Stimulated activated CD4-positive, alpha-beta T cell treated with anti-CD3 and anti-CD28 coated beads, Interleukin-15, amount 100 ng/mL, for 48 hours (primary cell): ENCODE data around the gene CRYGN.

Experiments used
- DNase-seq, 2 donors: peaks; one replicate each; pipeline ENCODE4 v3.0.0-alpha.2; 2020; ENCODE audit warnings: low read depth in 2 of 2

CRYGN gene

GRCh38 chr7:151406886-151407583 lies 32.9 kb downstream of the CRYGN start:
- DNase-seq, result no peak

DNA sequence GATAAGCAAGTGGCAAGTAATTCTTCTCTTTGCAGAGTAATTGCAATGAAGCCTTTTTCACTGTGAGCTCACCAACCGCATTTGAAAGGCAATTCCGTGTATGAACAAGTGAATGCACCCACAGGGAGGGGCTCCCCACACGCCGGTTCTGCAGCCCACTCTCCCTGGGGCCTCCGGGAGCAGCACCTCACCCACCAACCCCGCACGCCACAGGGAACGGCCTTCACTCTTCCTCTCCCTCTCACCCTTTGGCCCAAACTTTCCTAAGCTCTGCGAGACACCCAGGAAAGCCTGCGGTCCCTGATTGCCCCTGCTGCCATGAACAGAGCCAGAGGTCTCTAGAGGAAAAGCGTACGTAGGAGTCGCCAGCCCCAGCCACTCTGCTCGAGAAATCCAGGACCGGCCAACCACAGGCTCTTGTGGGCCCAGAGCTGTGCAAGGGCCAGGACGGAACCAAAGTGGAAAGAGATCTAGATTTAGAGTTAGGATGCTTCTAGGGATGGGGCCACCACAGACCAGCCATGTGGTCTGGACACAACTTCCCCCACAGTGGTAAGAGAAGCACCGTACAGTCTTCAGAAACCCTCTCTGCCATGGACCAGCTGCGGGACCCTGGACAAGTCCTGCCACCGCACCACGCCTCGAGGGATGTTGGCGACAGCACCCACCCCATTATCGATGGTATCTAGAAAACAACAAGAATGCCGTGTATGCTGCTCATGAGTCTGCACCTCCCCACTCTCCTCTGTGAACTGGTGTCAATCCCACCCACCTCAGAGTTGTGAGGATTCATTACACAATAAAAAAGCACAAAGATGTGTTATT lies 33.7 kb downstream of the CRYGN start:
- no peak for DNase-seq

DNA sequence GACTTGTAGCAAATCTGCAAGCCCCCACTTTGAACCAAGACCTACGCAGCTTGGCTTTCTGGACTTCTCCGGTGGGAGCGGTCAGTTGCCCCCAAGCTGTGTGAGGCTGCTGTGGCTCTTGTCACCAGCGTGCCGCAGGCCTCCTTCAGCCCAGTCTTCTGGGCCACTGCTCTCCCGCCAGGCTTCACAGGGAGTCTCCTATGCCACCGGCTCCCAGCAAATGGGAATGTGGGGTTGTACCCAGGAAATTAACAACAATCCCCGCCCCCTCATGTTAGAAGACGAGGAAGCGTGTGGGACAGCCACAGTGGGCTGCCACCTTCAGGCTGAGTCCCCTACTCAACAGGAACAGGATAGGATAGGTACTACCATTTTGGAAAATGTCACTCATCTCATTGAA lies 34.4 kb downstream of the CRYGN start:
- no peak for DNase-seq

DNA sequence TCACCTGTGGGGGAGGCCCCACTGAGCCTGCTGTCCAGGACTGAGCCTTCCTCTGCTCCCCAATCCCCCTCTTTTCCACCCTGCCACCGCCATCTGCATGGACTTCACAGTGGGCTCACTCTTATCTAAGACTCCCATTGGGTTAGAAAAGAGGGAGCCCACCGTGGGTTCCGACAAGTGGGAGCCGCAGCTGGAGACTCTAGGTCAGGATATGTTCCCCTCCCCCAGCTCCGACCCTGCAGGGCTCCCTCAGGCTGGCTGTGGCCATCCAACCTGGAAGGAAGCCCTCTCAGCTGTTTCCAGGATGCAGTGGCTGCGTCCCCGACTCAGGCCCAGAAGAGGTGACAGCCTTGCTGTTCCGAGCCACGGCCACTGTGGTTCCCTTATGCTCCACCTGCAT lies 34.9 kb downstream of the CRYGN start:
- no peak for DNase-seq

DNA sequence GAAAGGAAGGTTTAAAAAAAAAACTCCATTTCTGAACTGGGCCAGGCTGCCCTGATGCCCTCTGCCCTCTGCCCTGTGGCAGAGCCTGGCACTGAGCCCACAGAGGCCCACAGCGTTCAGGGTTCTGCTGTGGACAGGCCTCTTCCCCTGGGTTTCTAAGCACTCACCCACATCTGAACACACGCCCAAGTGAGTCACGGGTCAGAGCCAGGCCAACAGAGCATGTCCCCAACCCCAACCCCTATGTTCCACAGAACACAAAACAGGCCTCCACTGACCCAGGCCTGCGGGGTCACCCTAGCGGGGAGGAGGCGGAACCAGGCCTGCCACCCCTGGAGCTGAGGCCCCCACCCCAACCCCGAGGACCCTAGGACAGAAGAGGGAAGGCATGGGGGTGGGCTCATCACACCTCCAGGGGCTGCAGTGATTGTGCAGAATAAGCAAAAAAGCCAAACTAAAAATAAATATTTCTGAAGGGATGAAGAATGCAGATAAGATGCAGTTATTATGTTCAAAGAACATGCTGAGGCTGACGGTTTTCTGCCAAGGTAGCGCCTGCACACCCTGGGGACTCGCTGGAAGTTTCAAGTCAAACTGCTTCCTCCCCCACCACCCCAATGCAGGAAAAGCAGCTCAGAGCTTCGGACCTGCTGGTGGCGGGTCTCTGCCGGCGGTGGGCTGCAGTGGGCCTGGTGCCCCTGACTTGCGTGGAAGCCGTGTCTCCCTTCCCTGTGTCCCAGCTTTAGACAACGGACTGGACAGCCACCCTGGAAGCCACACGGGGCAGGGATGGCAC lies 35.5 kb downstream of the CRYGN start:
- no peak for DNase-seq

- no peak for DNase-seq
Observed at GRCh38 chr7:151403764-151404163, 36.2 kb downstream of the CRYGN start.

DNA sequence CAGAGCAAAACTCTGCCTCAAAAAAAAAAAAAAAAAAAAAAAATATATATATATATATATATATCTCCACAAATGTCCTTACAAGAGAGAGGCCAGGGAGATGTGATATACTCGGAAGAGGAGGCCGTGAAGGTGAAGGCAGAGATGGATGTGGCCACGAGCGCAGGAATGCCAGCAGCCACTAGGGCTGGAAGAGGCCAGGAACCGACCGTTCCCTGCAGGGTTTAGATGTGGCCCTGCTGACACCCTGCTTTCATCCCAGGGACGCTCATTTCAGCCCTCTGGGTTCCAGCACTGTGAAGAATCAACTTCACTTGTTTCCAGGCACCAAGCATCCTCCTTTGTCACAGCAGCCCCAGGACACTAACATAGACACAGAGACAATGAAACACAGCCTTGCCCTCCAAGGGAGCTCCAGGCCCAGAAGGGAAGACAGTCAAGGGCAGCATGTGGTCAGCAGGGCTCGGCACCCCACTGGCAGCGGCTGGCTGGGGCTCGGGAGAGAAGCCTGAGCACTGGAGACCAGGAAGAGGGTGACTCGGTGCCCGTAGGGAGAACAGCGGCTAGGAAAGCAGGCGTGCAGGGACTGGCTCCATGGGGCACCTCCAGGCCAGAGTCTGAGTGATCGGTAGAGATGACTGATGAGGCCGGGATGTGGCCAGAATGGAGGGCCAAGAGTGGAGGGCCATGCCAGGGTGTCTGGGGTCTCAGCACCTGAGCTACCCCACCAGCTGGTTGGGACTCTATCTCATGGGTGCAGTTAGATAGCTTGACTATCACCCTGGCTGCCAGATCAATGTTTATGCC lies 37.7 kb downstream of the CRYGN start:
- no peak for DNase-seq

GRCh38 chr7:151400626-151401315 lies 39.2 kb downstream of the CRYGN start:
- DNase-seq, result no peak

- DNase-seq, result no peak
Observed at GRCh38 chr7:151399906-151400305, 40.0 kb downstream of the CRYGN start.

DNA sequence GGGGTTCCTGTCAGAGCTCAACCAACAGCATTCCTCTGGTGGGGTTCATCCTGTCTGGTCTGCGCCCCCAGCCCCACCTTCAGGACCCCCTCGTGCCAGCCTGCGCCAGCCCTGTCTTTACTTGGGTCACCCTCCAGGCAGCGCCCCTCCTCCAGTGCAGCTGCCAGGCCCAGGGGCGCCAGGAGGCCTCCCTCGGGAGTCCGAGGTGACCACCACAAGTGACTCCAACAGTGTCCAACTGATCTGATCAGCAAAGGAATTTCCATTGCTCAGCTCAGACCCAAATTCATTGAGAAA lies 40.7 kb downstream of the CRYGN start:
- DNase-seq, result no peak

DNA sequence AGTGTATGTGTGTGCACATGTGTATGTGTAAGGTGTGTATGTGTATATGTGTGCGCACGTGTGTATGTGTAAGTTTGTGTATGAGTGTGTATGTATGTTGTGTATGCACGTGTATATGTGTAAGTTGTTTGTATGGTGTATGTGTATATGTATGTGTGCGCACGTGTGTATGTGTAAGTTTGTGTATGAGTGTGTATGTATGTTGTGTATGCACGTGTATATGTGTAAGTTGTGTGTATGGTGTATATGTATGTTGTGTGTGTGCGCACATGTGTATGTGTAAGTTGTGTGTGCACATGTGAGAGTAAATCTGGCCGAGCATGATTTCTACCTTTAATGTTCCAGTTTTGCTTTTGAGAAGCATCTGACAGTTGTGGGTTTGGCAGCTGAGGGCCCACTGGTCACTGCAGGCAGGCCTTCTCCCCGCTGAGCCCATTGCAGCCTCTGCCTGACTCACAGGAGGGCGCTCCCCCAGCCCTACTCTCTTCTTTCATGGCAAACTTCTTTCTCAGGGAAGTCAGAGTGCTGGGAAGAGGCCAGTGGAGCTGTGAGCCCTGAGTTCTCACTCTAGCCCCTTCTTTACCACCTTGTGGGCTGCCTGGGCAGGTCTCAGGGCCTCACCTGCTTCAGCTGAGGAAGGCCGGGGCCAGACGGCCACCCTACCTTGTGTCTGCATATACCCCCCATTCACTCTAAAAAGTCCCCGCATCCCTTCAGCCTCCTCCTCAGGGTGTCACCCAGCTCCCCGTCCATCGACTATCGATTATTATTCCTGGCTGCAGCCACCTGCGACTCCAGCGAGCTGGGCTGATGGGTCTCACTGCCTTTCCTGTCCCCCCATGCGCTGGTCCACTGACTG lies 41.3 kb downstream of the CRYGN start:
- no peak for DNase-seq

DNA sequence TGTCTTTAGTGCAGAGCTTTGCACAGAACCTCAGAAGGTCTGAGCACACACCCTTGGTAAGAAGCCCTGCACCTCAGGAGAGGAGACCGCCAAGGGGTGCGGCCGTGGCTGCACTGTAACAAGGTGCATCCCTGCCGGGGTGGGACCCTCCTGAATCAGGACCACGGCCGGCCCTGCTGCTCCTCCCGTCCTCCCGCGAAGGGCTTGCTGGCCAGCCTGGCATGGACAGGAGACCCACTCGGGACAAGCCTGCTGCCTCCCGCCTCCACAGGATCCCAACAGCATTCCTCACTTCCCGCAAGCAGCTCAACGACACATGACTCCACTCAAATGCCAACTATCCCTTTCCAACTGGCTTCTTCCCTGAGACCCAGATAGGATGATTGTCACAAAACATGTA lies 42.9 kb downstream of the CRYGN start:
- no peak for DNase-seq

GRCh38 chr7:151396328-151396970 lies 43.5 kb downstream of the CRYGN start:
- no peak for DNase-seq

GRCh38 chr7:151395036-151395367 lies 44.9 kb downstream of the CRYGN start:
- no peak for DNase-seq

GRCh38 chr7:151394076-151395035 lies 45.6 kb downstream of the CRYGN start:
- DNase-seq, result no peak

- no peak for DNase-seq
Observed at GRCh38 chr7:151393031-151393977, 46.6 kb downstream of the CRYGN start.

GRCh38 chr7:151392426-151392825 lies 47.5 kb downstream of the CRYGN start:
- DNase-seq, result no peak

- DNase-seq, result no peak
Observed at GRCh38 chr7:151392002-151392401, 47.9 kb downstream of the CRYGN start.
